Measurements from ENCODE around the gene KLK6.

Gene KLK6

DNA sequence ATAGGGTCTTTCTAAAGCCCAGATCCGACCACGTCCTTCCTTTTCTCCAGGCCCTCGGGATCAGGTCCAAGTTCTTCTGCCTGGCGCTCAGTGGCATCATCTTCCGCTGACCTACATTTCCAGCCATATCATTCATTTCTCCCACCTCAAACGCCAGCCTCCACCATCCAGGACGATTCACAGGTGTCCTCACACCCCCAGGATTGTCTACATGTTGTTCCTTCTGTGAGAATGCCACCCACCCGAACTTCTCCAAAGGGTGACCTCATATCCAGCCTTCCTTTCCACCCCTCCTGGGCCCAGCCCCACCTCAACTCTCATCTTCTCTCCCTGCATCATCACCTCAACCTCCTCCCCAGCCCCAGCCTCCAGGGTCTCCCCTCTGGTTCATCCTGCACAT is 11.8 kb downstream of the KLK6 start:
- ATAC-seq (ENCODE audit: low read depth) (no peak), DNase-seq (ENCODE audit: low spot score in 2 of 2) (no peak)
- H3K36me3 Mint-ChIP-seq, result peaks cover 5% of the 10 kb centered on the region
- peaks cover 2% of the 10 kb centered on the region for H3K4me1 Mint-ChIP-seq
- no peak overlapping the region for H3K4me3 Mint-ChIP-seq
- no peak overlapping the region for H3K27ac Mint-ChIP-seq
- peaks cover 18% of the 10 kb centered on the region for H3K9me3 Mint-ChIP-seq
- peaks cover 24% of the 10 kb centered on the region for H3K27me3 Mint-ChIP-seq

DNA sequence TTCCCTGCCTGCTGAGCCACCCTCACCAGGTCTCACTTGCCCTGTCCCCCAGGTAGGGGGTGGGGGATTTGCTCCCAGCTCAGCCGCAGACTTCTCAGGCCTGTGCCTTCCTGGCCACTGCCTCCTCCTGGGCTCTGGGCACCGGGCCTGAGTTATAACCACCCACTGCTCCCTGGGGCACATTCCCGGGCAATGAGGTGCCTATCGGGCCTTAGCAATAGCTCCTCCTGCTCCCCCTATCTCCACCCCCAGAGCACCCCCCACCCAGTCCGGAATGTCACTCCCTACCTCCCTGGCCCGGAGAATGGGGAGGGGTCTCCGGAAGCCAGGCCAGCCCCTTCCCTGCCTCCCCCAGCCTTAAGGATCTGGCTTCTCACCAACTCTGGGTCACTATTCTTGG is 16.5 kb downstream of the KLK6 start, which contains the start of gene KLK5:
Gene KLK5 (minus strand): TSS at position 129 of the 400 bp plus-strand sequence. CDS start 381 bp downstream, outside the sequence.
- Mint-ChIP-seq H3K27me3 (peaks cover 33% of the 10 kb centered on the region), H3K9me3 (peaks cover 2% of the 10 kb centered on the region), H3K4me3 (no peak within 1 kb of the TSS), H3K4me1 (peaks cover 2% of the 10 kb centered on the region), H3K36me3 (no peaks in the 10 kb centered on the region), H3K27ac (no peak within 1 kb of the TSS)
- DNase-seq (ENCODE audit: low spot score in 2 of 2), result no peak
- ATAC-seq (ENCODE audit: low read depth), result no peak

DNA sequence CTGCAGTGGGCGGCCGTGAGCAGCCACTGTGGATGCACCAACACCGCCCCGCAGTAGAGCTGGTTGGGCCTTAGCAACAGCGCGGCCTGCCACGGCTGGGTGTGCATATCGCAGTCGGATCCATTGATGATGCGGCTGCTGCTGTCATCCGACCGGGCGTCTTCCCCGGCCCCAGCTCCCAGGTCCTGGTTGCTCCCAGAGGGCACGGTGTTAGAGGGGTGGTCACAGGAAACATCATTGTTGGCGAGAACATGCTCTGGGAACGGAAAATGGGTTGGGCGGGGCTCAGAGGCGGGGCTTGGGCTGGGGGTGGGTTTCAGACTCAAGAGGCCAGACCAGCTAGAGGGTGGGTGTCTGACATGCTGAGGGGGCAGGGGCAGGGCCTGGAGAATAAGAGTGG is 19.5 kb downstream of the KLK6 start:
- no peak overlapping the region for H3K4me3 Mint-ChIP-seq
- H3K27me3 Mint-ChIP-seq, result peaks cover 29% of the 10 kb centered on the region
- ATAC-seq (ENCODE audit: low read depth) (no peak), DNase-seq (ENCODE audit: low spot score in 2 of 2) (no peak)
- peaks cover 2% of the 10 kb centered on the region for H3K4me1 Mint-ChIP-seq
- no peak overlapping the region for H3K27ac Mint-ChIP-seq
- peaks cover 8% of the 10 kb centered on the region for H3K9me3 Mint-ChIP-seq
- no peaks in the 10 kb centered on the region for H3K36me3 Mint-ChIP-seq

DNA sequence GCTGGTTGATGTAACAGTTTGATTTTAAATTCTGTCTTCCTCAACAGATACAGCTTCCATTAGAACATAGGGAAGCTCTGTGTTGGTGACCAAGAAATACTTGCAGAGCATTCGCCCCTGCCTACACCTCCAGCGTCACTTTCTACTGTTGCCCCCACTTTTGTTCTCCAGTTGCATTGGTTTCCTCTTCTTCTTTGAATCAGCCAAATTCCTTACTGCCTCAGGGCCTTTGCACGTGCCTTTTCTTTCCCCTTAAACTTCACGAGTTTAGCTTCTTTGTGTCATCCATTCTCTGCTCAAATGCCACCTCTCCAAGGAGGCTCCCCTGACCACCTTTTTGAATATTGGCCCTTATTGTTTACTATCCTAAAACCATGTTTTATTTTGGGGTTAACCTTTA is 22.3 kb downstream of the KLK6 start:
- no peaks in the 10 kb centered on the region for H3K36me3 Mint-ChIP-seq
- H3K4me3 Mint-ChIP-seq, result no peak overlapping the region
- peaks cover 34% of the 10 kb centered on the region for H3K27me3 Mint-ChIP-seq
- H3K27ac Mint-ChIP-seq, result no peak overlapping the region
- peaks cover 13% of the 10 kb centered on the region for H3K9me3 Mint-ChIP-seq
- DNase-seq (ENCODE audit: low spot score in 2 of 2), result no peak
- H3K4me1 Mint-ChIP-seq, result peaks cover 2% of the 10 kb centered on the region
- no peak for ATAC-seq (ENCODE audit: low read depth)

DNA sequence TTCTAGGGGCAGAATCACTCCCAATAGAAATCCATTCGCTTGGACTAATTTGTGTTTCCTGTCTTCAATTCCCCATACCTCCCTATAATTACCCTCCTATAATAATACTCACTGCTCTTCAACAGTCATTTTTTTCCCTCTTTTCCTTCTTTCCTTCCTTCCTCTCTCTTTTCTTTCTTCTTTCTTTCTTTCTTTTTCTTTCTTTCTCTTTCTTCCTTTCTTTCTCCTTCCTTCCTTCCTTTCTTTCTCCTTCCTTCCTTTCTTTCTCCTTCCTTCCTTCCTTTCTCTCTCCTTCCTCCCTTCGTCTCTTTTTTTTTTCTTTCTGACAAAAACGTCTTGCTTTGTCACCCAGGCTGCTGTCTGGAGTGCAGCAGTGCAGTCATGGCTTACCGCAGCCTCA is 24.6 kb downstream of the KLK6 start:
- Mint-ChIP-seq H3K9me3 (peaks cover 13% of the 10 kb centered on the region), H3K36me3 (no peaks in the 10 kb centered on the region), H3K27me3 (peaks cover 29% of the 10 kb centered on the region), H3K27ac (no peak overlapping the region), H3K4me3 (no peak overlapping the region), H3K4me1 (no peaks in the 10 kb centered on the region)
- DNase-seq (ENCODE audit: low spot score in 2 of 2) (no peak), ATAC-seq (ENCODE audit: low read depth) (no peak)

DNA sequence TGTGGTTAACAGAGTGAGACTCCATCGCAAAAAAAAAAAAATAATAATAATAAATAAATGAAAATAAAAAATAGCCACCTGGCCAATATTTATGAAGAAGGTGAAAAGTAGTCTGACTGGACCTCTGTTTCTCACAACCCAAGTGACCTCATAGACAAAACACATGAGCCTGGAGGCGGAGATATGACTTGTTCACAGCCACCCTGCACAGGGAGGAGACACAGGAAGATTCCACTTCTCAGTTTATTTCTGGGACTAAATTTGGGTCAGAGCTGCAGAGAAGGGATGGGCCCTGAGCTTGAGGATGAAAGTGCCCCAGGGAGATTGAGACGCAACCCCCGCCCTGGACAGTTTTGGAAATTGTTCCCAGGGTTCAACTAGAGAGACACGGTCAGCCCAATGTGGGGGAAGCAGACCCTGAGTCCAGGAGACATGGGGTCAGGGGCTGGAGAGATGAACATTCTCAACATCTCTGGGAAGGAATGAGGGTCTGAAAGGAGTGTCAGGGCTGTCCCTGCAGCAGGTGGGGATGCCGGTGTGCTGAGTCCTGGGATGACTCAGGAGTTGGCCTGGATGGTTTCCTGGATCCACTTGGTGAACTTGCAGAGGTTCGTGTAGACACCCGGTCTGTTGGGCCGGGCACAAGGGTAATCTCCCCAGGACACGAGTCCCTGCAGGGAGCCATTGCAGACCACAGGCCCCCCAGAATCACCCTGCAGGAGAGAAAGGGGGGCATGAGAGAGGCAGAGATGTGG is 26.1 kb downstream of the KLK6 start:
- H3K4me1 Mint-ChIP-seq, result no peaks in the 10 kb centered on the region
- ATAC-seq (ENCODE audit: low read depth), result no peak
- no peak for DNase-seq (ENCODE audit: low spot score in 2 of 2)
- no peak overlapping the region for H3K27ac Mint-ChIP-seq
- H3K4me3 Mint-ChIP-seq, result no peak overlapping the region
- H3K36me3 Mint-ChIP-seq, result no peaks in the 10 kb centered on the region
- peaks cover 23% of the 10 kb centered on the region for H3K27me3 Mint-ChIP-seq
- peaks cover 14% of the 10 kb centered on the region for H3K9me3 Mint-ChIP-seq

DNA sequence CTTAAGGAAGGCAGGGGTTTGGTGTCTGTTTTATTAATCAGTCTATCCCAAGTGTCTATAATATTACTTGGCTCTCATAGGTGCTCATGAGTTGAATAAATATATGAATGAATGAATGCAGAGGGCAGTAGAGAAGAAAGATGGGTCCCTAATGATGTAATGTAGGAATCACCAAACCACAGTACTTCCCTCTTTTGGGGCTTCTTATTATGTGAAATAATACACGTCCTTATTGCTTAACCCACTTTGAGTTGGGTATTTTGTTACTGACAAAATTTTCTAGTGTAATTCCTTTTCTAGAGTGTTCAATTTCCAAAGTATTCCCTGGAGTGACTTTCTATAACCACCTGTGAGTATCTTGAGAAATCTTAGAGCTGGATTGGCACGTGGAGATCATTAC is 29.8 kb downstream of the KLK6 start:
- Mint-ChIP-seq H3K9me3 (peaks cover 7% of the 10 kb centered on the region), H3K27ac (no peak overlapping the region), H3K4me3 (no peak overlapping the region), H3K4me1 (no peaks in the 10 kb centered on the region), H3K36me3 (no peaks in the 10 kb centered on the region), H3K27me3 (peaks cover 22% of the 10 kb centered on the region)
- DNase-seq (ENCODE audit: low spot score in 2 of 2) (no peak), ATAC-seq (ENCODE audit: low read depth) (no peak)

DNA sequence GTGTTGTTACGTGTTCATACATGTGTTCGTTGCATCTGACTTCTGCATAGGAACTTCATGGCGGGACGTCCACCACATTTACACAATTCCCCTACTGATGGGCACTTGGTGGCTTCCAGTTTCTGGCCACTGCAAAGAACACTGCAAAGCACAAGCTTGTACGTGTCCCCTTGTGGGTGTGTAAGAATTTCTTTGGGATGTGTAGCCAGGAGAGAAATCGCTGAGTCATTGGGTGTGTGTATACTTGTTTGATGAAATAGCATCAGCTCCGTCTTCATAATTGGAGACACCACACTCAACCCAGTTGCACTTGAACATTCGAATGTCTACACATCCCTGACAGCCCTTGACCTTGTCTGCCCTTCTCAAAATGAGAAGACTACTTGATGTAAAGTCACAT is 35.8 kb downstream of the KLK6 start:
- Mint-ChIP-seq H3K27me3 (peaks cover 18% of the 10 kb centered on the region), H3K36me3 (no peaks in the 10 kb centered on the region)
- DNase-seq (ENCODE audit: low spot score in 2 of 2), result no peak

DNA sequence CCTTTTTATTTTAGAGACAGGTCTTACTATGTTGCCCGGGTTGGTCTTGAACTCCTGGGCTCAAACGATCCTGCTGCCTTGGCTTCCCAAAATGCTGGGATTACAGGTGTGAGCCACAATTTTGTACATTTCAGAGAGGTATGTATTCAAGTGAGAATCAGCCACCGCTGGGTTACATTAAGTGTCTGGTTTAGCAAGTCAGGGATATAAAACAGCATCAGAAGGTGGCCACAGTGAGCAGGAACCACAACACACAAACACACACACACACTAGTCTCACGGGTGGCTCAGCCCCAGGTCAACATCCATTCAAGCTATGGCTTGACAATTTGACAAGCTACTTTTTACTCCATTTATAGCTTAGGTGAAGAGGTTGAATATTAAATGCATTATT is 36.7 kb downstream of the KLK6 start:
- Mint-ChIP-seq H3K4me1 (peaks cover 2% of the 10 kb centered on the region), H3K9me3 (no peaks in the 10 kb centered on the region), H3K27ac (no peak overlapping the region), H3K4me3 (no peak overlapping the region), H3K27me3 (peaks cover 21% of the 10 kb centered on the region), H3K36me3 (no peaks in the 10 kb centered on the region)
- no peak for ATAC-seq (ENCODE audit: low read depth)
- no peak for DNase-seq (ENCODE audit: low spot score in 2 of 2)

More for the DNA sequence above, 35.8 kb downstream of the KLK6 start:
- Mint-ChIP-seq H3K4me3 (no peak overlapping the region), H3K4me1 (peaks cover 2% of the 10 kb centered on the region), H3K9me3 (no peaks in the 10 kb centered on the region), H3K27ac (no peak overlapping the region)
- ATAC-seq (ENCODE audit: low read depth), result no peak

DNA sequence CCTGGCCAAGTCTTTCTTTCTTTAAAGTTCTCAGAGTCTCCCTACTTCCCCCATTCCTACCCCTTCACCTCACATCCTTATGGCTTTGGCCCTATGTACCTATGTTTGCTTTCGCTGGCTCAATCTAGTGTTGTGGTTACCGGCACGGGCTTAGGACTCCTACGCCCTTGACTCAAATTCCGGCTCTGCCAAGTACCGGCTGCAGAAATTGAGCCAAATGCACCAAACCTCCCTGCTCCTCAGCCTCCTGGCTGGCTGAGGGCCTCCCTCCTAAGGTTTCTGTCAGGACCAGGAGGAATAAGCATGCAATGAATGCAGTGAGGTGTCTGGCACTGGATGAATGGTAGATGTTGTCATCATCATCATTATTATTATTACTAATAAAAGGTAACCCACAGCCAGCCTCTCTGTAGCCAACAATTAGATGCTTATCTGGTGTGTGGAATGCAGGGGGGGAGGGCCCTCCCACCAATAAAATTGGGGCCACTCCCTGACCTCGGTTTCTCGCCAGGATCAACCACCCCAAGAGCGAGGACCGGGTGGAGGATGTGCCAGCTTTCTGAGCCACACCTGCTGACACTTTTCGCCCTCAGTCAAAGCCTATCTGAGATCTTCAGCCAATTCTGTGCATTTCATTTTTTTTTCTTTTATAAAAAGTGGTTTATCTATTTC is 37.2 kb downstream of the KLK6 start:
- peaks cover 2% of the 10 kb centered on the region for H3K4me1 Mint-ChIP-seq
- no peak overlapping the region for H3K4me3 Mint-ChIP-seq
- H3K27ac Mint-ChIP-seq, result no peak overlapping the region
- no peaks in the 10 kb centered on the region for H3K36me3 Mint-ChIP-seq
- no peaks in the 10 kb centered on the region for H3K9me3 Mint-ChIP-seq
- H3K27me3 Mint-ChIP-seq, result peaks cover 19% of the 10 kb centered on the region
- ATAC-seq (ENCODE audit: low read depth) (no peak), DNase-seq (ENCODE audit: low spot score in 2 of 2) (no peak)

DNA sequence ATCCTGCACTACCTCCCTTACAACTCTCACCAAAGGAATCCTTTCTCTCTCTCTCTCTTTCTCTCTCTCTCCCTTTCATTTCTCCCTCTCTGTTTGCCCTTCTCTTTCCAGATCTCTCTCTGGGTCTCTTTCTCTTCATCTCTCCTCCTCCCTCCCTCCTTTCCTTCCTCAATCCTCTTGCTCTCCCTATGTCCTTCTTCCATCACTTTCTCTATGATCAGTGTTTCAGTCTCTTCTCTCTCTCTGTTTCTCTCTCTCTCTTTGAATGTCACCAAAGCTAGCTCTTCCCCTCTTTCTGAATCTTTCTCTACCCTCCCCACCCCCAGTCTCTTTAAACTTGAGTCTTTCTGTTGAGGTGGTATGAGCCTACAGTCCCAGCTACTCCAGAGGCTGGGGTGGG is 38.4 kb downstream of the KLK6 start:
- Mint-ChIP-seq H3K27me3 (peaks cover 21% of the 10 kb centered on the region), H3K4me1 (peaks cover 2% of the 10 kb centered on the region), H3K36me3 (no peaks in the 10 kb centered on the region), H3K27ac (no peak overlapping the region), H3K4me3 (no peak overlapping the region), H3K9me3 (no peaks in the 10 kb centered on the region)
- no peak for DNase-seq (ENCODE audit: low spot score in 2 of 2)
- no peak for ATAC-seq (ENCODE audit: low read depth)

DNA sequence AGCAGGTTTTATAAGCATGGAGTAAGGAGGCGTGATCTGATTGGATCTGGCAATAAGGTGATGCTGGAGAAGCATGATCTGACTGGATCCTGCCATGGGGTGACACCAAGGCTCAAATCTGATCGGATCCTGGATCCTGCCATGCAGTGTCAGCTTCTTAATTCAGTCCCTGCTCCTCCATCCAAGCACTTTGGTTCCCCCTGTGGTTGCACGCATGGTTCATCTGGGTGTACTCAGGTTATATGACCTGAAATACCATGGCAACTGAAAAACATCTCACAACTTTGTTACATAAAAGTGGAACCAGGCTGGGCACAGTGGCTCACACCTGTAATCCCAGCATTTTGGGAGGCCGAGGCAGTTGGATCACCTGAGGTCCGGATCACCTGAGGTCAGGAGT is 40.6 kb downstream of the KLK6 start:
- no peak for ATAC-seq (ENCODE audit: low read depth)
- Mint-ChIP-seq H3K9me3 (no peaks in the 10 kb centered on the region), H3K4me1 (peaks cover 2% of the 10 kb centered on the region), H3K27ac (no peak overlapping the region), H3K36me3 (no peaks in the 10 kb centered on the region), H3K27me3 (peaks cover 24% of the 10 kb centered on the region), H3K4me3 (no peak overlapping the region)
- no peak for DNase-seq (ENCODE audit: low spot score in 2 of 2)

DNA sequence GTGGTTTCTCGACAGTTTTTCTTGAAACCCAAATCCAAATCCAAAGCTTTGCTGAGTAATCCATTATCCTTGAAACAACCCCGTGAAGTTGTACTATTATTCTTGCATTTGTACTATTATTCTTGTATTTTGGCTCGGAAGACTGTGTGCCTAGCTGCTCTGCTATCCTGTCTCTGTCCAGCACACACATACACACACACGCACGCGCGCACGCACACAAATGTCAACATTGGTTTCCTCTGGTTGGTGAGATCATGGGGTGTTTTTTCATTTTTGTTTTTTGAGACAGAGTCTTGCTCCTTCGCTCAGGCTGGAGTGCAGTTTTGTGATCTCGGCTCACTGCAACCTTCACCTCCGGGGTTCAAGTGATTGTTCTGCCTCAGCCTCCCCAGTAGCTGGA is 43.2 kb downstream of the KLK6 start:
- Mint-ChIP-seq H3K36me3 (no peaks in the 10 kb centered on the region), H3K4me1 (peaks cover 10% of the 10 kb centered on the region), H3K27ac (no peak overlapping the region), H3K27me3 (peaks cover 17% of the 10 kb centered on the region), H3K9me3 (no peaks in the 10 kb centered on the region), H3K4me3 (no peak overlapping the region)
- ATAC-seq (ENCODE audit: low read depth) (no peak), DNase-seq (ENCODE audit: low spot score in 2 of 2) (no peak)

DNA sequence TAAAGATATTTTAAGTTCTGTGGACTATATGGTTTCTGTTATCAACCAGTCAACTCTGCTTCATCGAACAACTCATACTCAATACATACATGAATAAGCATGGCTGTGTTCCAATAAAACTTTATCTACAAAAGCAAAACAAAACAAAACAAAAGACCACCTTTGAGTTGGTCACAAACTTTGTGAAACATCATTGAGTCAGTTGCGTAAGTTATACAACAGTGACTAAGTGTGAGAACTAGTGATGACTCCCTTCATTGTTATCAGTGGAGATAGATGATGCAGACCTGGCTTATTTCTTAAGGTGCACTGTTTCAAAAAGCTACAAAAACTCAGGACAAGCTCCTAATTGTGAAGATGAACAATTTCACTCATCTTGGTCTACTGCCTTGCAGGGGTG is 43.7 kb downstream of the KLK6 start:
- Mint-ChIP-seq H3K4me3 (no peak overlapping the region), H3K4me1 (peaks cover 10% of the 10 kb centered on the region), H3K27me3 (peaks cover 15% of the 10 kb centered on the region), H3K36me3 (no peaks in the 10 kb centered on the region), H3K27ac (no peak overlapping the region), H3K9me3 (no peaks in the 10 kb centered on the region)
- DNase-seq (ENCODE audit: low spot score in 2 of 2) (no peak), ATAC-seq (ENCODE audit: low read depth) (no peak)

DNA sequence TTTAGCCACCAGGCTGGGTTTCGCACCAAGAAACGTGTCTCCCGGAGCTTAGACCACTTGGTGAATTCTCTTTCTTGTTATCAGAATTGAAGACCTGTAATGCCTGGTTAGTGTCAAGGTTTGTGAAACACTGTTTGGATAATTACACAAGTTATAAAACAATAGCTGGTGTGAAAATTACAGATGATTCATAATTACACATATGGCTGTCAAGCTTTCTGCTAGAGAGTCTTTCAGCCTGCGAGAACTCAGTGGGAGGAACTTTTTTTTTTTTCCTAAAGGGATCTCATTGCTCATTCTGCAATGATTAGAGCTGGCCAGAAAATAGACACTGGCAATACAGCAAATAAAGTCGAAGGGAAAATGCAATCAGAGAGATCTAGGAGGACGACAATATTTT is 44.8 kb downstream of the KLK6 start:
- ATAC-seq (ENCODE audit: low read depth) (no peak), DNase-seq (ENCODE audit: low spot score in 2 of 2) (no peak)
- no peaks in the 10 kb centered on the region for H3K36me3 Mint-ChIP-seq
- no peak overlapping the region for H3K27ac Mint-ChIP-seq
- peaks cover 7% of the 10 kb centered on the region for H3K4me1 Mint-ChIP-seq
- H3K9me3 Mint-ChIP-seq, result no peaks in the 10 kb centered on the region
- peaks cover 15% of the 10 kb centered on the region for H3K27me3 Mint-ChIP-seq
- no peak overlapping the region for H3K4me3 Mint-ChIP-seq
